Ovary (tissue), 9 donors: ENCODE data around the gene MORN1. TPM values are rescaled to one million over a fixed set of nuclear protein-coding genes. Genes with fewer than 3 reads are reported as not detected.

Source experiments
- DNase-seq, 5 donors: peaks; one replicate each; pipeline ENCODE4 v3.0.0-alpha.2; 2019 to 2020
- H3K27ac ChIP-seq, 2 donors: fragments of 200-600 bp; one replicate each; pipeline versions ENCODE4 v1.5.1 to v1.8.0; 2019 to 2022
- H3K27me3 ChIP-seq: fragments of 200-600 bp; one replicate; pipeline ENCODE4 v1.8.0; 2022
- H3K36me3 ChIP-seq: fragments of 200-600 bp; sonication (generic); one replicate; pipeline ENCODE4 v1.5.1; 2019
- H3K4me1 ChIP-seq: one replicate; pipeline ENCODE4 v1.8.1; 2013; ENCODE audit warnings: mild to moderate bottlenecking, moderate library complexity; ENCODE audit not compliant: insufficient read depth
- H3K4me3 ChIP-seq: fragments of 200-600 bp; sonication (generic); one replicate; pipeline ENCODE4 v1.5.1; 2017
- H3K9me3 ChIP-seq, 2 donors: fragments of 200-600 bp in 1 of 2; sonication (generic) in 1 of 2; one replicate each; pipeline versions ENCODE4 v1.5.1 to v1.8.1; 2013 to 2019; ENCODE audit warnings: mild to moderate bottlenecking in 1 of 2, moderate library complexity in 1 of 2
- CTCF ChIP-seq, 3 donors: fragments of 450-650 bp in 2 of 3; fragments of 200-600 bp in 1 of 3; IDR thresholded peaks; one replicate each; pipeline versions ENCODE4 v1.5.1 to v1.8.0; 2016 to 2022; ENCODE audit warnings: antibody characterized with exemption in 3 of 3, mild to moderate bottlenecking in 1 of 3
- EP300 ChIP-seq: sonication (generic); formaldehyde crosslinking; IDR thresholded peaks from one replicate; pipeline ENCODE4 v1.6.1; 2017; ENCODE audit warnings: antibody characterized with exemption
- POLR2A ChIP-seq: fragments of 450-650 bp; IDR thresholded peaks from one replicate; pipeline ENCODE4 v1.6.1; 2017; ENCODE audit warnings: antibody characterized with exemption, mild to moderate bottlenecking, moderate library complexity
- WGBS, 3 donors: extraction: QIAGEN DNeasy Blood & Tissue Kit in 1 of 3; methylation state at CpG; one replicate each; pipeline versions ENCODE4 v1.1.5 to v1.1.7; 2013 to 2017; 5-methylcytosine and 5-hydroxymethylcytosine counted together
- intact Hi-C, 4 donors: fragments of 100-400 bp; cut with DNase I; formaldehyde crosslinking; loops; one replicate each; pipeline versions ENCODE4 v1.11.0 to v1.15.1; 2022 to 2023
- polyA plus RNA-seq, 2 donors: library from polyadenylated mRNA; stranded (reverse); fragments of 200-250 nt in 1 of 2; fragments of 350-450 nt in 1 of 2; fragmentation: Illumina TruSeq in 1 of 2; extraction: RNeasy Lipid Tissue Mini Kit (QIAGEN cat#74804) in 1 of 2; gene quantifications; one replicate each; pipeline ENCODE4 v1.2.3, GENCODE V29; 2013 to 2014
- total RNA-seq, 7 donors: library from RNA; depleted of rRNA in 2 of 7; stranded (reverse); fragments of >200 nt in 2 of 7; fragmentation: NEBNext Ultra II Directional in 3 of 7; extraction: Animal tissue kit (Norgen Biotek cat#: 25700) in 3 of 7; gene quantifications; one replicate each; pipeline versions ENCODE4 v1.1.0 to v1.2.4, GENCODE V29; 2016 to 2023
- donor health status: DM: no; HTN: no; CAD: no; lungs with moderate emphysema.
- donor health status: DM: no; HTN: no; CAD: no.
- donor health status: Bipolar disorder and iron deficiency.
- donor health status: DM: yes; HTN: yes; CAD: no.
- donor health status: DM: no; HTN: no; CAD: no.
- donor health status: DM: yes; HTN: yes; CAD: no.

MORN1 gene
- total and polyA plus RNA-seq, 9 donors = 1.7 to 24.2 (median 17.7) TPM

GRCh38 chr1:2286923-2287322 is 104.4 kb downstream of the MORN1 start:
- Histone ChIP-seq H3K27ac (no peak overlapping the region), H3K4me1 (peaks cover 16% of the 10 kb centered on the region), H3K36me3 (no peaks in the 10 kb centered on the region), H3K4me3 (no peak overlapping the region), H3K27me3 (no peaks in the 10 kb centered on the region), H3K9me3 (no peaks in the 10 kb centered on the region)
- no peak for TF ChIP-seq POLR2A
- 87 to 92% (median 89%) methylated on average over 15 of the region's 15 CpGs for WGBS, 3 donors
- no peak for DNase-seq
- intact Hi-C loops = no loop called here

DNA sequence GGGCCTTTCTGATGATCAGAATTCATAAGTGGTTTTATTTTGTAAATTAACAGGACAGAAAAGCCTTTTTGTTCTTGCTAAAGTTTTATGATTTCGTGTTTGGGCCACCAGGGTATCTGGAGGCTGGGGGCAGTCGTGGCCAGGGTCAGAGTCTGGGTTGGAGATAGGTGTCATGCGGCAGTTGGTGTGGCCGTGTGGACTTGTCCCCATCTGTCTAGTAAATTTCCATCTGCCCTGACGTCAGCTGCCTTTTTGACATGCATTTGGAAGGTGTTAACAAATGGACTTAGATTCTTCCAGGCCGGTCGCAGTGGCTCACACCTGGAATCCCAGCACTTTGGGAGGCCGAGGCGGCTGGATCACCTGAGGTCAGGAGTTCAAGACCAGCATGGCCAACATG is 106.4 kb downstream of the MORN1 start:
- Histone ChIP-seq H3K36me3 (no peaks in the 10 kb centered on the region), H3K27ac (no peak overlapping the region), H3K27me3 (no peaks in the 10 kb centered on the region), H3K4me3 (no peak overlapping the region), H3K4me1 (peaks cover 5% of the 10 kb centered on the region), H3K9me3 (no peaks in the 10 kb centered on the region)
- TF ChIP-seq EP300 (no peak), CTCF (IDR thresholded peaks at IDR 0.05) (no peak), POLR2A (no peak)
- intact Hi-C loops = no loop called here
- WGBS, 3 donors = 93 to 94% (median 94%) methylated on average over 9 of the region's 9 CpGs
- no peak for DNase-seq

- intact Hi-C loops = no loop called here
- no peak overlapping the region for H3K4me3 ChIP-seq
- no peaks in the 10 kb centered on the region for H3K9me3 ChIP-seq
- no peaks in the 10 kb centered on the region for H3K36me3 ChIP-seq
- no peak overlapping the region for H3K27ac ChIP-seq
- no peak for DNase-seq
- peaks cover 4% of the 10 kb centered on the region for H3K4me1 ChIP-seq
- 74 to 78% (median 77%) methylated on average over 27 of the region's 27 CpGs for whole genome bisulfite sequencing, 3 donors
- H3K27me3 ChIP-seq = no peaks in the 10 kb centered on the region
- TF ChIP-seq EP300 = no peak
- no peak for TF ChIP-seq POLR2A
- TF ChIP-seq CTCF (IDR thresholded peaks at IDR 0.05) = no peak
These were observed 107.1 kb downstream of the MORN1 start for GRCh38 chr1:2283991-2284895.

DNA sequence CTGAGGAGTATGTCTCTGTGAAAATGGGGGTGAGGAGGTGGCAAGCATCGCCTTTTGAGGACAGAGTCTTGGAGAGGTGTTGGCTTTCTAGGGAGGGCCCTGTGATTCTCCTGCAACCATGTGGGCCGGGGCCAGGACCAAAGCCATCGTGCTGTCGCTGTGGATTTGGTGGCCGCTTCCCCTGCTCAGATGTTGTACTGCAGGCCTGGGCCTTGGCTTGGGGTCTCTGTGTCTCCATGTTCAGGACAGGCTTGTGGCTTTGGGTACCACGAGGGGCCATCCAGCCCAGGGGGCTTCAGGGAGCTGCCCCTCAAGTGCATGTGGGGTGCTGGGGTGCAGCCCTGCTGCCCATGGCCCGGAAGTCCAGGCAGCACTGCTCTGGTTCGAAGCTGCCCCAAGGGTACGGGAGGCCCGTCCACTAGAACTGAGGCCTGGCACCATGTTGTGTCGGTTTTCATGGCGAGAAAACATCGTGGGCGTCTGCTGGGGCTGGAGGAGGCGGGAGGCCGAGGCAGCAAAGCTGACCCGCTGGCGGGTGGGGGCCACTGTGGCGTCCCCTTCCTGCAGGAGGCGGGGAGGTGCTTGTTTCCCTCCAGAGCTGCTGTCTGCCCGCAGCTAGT is 107.9 kb downstream of the MORN1 start:
- H3K27ac ChIP-seq = no peak overlapping the region
- no peak for TF ChIP-seq POLR2A
- 81 to 84% (median 83%) methylated on average over 16 to 21 of the region's 21 CpGs for whole genome bisulfite sequencing, 3 donors
- DNase-seq = no peak
- H3K4me3 ChIP-seq = no peak overlapping the region
- no peaks in the 10 kb centered on the region for H3K9me3 ChIP-seq
- H3K36me3 ChIP-seq = no peaks in the 10 kb centered on the region
- no peaks in the 10 kb centered on the region for H3K27me3 ChIP-seq
- intact Hi-C loops = no loop called here
- peaks cover 11% of the 10 kb centered on the region for H3K4me1 ChIP-seq

DNA sequence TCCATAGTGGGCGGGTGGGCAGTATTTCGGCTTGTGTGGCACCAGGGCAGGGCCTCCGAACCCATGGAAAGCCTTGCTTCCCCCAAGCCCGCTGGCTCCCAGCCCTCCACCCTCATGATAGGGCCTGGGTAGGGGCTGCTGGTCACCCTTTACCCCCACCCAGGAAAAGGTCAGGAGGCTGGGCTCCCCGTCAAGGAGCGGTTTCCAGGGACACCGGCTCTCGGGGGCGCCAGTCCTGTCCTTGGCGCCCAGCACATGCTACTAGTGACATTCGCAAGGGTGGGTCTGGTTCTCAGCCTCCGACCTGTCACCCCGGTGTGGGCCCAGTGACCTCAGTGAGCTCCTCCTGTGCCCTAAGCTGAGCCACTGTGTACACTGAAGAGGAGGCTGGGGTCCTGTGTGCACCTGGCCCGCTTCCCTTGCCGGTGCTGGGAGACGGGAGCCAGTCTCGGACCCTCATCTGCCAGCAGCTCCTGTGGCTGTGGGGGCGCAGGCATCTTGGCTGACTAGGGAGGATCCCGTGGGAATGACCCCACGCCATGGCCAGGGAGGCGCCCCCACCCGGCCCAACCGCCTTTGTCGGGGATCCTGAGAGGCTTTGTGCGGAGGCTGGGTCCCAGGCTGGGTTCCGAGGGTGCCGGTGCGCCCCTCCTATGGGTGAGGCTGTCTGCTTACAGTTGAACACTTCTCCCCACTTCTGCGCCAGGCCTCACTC is 108.6 kb downstream of the MORN1 start:
- Histone ChIP-seq H3K9me3 (no peaks in the 10 kb centered on the region), H3K4me1 (peaks cover 18% of the 10 kb centered on the region), H3K27me3 (no peaks in the 10 kb centered on the region), H3K4me3 (no peak overlapping the region), H3K36me3 (no peaks in the 10 kb centered on the region), H3K27ac (no peak overlapping the region)
- intact Hi-C loops = no loop called here
- no peak for DNase-seq
- TF ChIP-seq CTCF (IDR thresholded peaks at IDR 0.05) (no peak), EP300 (no peak), POLR2A (no peak)
- 88 to 92% (median 92%) methylated on average over 29 of the region's 29 CpGs for WGBS, 3 donors
